SU-DHL-6 (cell line): Measurements from ENCODE around the gene P4HB.

ENCODE experiments used
- EZH2phosphoT487 ChIP-seq: fragments of 200-600 bp; sonication (generic), shearing (Covaris generic); conservative IDR thresholded peaks from 2 replicates; pipeline ENCODE4 v1.6.1; 2018; ENCODE audit warnings: mild to moderate bottlenecking, antibody characterized with exemption, low read length, moderate library complexity, mixed read lengths
- TF ChIP-seq, protein P1 (sequence below): fragments of 200-600 bp; sonication (generic); IDR thresholded peaks from one replicate; pipeline ENCODE4 v1.5.1; 2017; ENCODE audit warnings: antibody characterized with exemption, mild to moderate bottlenecking, low read length, moderate library complexity; ENCODE audit not compliant: insufficient read depth, poor library complexity, severe bottlenecking

GRCh38 chr17:81831957-81832607, 28.3 kb downstream of the P4HB start:
- no peak for TF ChIP-seq EZH2phosphoT487
- TF ChIP-seq, protein P1, sequence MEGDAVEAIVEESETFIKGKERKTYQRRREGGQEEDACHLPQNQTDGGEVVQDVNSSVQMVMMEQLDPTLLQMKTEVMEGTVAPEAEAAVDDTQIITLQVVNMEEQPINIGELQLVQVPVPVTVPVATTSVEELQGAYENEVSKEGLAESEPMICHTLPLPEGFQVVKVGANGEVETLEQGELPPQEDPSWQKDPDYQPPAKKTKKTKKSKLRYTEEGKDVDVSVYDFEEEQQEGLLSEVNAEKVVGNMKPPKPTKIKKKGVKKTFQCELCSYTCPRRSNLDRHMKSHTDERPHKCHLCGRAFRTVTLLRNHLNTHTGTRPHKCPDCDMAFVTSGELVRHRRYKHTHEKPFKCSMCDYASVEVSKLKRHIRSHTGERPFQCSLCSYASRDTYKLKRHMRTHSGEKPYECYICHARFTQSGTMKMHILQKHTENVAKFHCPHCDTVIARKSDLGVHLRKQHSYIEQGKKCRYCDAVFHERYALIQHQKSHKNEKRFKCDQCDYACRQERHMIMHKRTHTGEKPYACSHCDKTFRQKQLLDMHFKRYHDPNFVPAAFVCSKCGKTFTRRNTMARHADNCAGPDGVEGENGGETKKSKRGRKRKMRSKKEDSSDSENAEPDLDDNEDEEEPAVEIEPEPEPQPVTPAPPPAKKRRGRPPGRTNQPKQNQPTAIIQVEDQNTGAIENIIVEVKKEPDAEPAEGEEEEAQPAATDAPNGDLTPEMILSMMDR = no peak
